Kasumi-1 (cell line): ENCODE data around the gene SLC39A11.
A peak's percentile ranks its signal among the peaks of the same experiment; 100 is the strongest.
"Not testable (repeated sequence)": the region's sequence is repeated elsewhere in the genome, so short reads cannot be mapped to it uniquely, and the experiment has no call there.

ENCODE experiments used
- DNase-seq, 2 experiments: peaks; one replicate each; lab custom pipeline; 2025; lab: John Stamatoyannopoulos, UW

Gene SLC39A11

DNA sequence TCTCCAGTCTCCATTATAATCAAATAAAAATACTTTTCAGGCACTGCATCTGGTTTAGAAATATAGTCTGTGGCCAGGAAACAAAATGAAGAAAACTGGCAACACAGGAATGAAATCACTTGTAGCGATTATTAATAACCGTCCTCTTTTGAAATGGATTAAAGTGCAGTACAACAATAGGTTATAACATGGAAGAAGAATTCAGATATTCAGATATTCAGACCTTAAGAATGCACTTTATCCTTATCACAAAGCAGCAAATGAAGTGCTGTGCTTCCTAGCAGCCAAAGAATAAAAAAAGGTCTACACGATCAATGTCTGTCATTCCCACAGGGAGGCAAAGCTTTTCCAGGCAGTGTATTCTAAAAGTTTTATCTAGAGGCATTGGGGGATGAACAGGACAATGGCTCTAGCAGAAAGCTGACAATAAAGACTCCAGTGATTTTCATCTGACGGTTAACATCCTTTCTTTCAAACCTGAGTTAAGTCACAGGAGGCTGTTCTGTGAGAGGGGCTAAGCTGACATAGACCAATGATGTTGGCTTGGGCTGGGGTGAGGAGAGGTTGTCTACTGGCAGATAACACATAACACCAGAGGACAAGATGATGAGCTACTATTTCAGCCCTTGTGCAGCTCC lies 259.2 kb downstream of the SLC39A11 start:
- no peak for DNase-seq

DNA sequence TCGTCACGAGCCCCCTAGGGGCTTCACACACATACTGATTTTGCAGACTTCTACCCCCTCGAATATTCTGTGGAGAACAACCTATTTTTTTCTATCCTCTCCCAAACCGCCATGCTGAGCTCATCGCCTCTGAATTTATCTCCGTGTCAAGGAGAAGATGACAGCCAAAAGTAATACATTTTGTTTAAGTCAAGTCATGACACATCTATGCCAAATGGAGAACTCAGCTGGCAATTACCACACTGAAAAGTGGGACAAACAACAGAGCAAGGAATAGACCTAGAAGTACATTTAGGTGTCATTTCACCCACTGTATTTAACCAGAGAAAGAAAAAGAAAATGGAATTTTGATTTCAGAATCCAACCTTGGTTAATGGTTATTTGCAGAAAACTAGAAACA lies 260.2 kb downstream of the SLC39A11 start:
- DNase-seq: no peak

DNA sequence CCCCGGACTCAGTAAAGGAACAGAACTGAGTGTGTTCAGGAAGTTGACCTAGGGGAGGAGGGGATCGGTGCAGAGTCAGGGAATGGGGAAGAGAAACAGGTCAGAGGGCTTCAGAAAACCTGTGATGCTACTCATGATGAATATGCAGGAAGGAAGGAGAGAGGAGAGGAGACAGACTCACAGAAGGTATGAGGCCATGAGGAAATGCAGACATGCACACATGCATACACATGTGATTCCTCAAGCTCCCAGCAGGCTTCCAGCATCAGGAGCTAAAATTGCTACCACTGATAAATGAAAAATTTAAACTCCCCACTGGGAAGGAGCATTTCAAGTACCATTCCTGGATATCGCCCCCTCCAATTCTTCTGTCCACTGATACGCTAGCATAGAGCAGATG lies 262.6 kb downstream of the SLC39A11 start:
- DNase-seq: no peak

DNA sequence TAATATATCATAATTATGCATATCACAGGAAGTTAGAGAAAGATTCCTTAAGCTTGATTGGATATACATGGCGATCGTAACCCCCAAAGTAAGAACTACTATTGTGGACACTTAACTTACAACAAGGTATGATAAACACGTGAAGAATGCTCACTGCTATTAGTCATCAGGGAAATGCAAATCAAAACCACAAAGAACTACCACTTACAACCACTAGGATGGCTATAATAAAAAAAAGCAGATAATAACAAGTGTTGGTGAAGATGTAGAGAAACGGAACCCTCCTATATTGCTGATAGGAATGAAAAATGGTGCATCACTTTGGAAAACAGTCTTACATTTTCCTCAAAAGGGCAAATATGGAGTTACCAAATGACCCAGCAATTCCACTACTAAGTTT lies 265.9 kb downstream of the SLC39A11 start:
- DNase-seq: peak in 1 of 2 experiments; percentile 7

DNA sequence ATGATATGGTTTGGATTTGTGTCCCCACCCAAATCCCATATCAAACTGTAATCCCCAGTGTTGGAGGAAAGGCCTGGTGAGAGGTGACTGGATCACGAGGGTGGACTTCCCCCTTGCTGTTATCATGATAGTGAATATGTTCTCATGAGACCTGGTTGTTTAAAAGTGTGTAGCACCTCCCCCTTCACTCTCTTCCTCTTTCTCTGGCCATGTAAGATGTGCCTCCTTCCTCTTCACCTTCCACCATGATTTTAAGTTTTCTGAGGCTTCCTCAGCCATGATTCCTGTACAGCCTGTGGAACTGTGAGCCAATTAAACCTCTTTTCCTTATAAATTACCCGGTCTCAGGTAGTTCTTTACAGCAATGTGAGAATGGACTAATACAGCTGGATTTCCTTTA lies 266.4 kb downstream of the SLC39A11 start:
- DNase-seq: not testable (repeated sequence)

DNA sequence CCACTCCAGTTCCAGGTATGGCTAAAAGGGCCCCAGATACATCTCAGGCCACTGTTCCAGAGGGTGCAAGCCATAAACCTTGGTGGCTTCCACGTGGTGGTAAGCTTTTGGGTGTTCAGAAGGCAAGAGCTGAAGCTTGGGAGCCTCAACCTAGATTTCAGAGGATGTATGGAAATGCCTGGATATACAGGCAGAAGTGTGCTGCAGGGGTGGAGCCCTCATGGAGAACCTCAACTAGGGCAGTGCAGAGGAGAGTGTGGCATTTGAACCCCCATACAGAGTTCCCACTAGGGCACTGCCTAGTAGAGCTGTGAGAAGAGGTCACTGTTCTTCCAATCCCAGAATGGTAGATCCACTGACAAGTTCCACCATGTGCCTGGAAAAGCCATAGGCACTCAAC lies 267.3 kb downstream of the SLC39A11 start:
- no peak for DNase-seq

DNA sequence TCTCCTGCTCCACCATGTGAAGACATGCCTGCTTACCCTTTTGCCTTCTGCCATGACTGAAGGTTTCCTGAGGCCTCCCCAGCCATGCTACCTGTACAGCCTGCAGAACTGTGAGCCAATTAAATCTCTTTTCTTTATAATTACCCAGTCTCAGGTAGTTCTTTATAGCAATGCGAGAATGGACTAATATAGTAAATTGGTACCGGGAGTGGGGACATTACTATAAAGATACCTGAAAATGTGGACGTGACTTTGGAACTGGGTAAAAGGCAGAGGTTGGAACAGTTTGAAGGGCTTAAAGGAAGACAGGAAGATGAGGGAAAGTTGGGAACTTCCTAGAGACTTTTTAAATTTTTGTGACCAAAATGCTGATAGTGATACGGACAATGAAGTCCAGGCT lies 268.2 kb downstream of the SLC39A11 start:
- DNase-seq: not testable (repeated sequence)

DNA sequence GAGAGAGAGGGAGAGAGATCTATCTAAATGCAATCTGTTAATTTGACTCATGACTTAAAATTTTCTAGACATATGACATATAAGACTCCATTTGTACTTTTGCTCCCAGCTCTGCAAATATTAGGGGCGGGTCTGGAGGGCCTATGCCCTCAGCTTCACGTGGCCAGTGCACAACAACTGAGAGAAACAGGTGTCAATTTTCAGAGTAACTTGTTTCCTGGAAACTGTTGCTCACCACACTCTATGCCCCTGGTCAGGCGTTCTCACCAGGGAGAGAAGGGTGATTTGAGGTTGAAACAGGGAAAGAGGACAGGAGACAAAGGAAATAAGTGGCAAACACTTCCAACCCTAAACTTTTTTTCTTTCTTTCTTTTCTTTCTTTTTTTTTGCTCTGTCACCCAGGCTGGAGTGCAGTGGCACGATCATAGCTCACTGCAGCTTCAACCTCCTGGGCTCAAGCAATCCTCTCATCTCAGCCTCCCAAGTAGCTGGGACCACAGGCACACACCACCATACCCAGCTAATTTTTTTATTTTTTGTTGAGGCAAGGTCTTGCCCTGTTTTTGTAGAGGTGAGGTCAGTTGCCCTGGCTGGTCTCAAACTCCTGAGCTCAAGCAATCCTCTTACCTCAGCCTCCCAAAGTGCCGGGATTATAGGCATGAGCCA lies 270.0 kb downstream of the SLC39A11 start:
- no peak for DNase-seq

DNA sequence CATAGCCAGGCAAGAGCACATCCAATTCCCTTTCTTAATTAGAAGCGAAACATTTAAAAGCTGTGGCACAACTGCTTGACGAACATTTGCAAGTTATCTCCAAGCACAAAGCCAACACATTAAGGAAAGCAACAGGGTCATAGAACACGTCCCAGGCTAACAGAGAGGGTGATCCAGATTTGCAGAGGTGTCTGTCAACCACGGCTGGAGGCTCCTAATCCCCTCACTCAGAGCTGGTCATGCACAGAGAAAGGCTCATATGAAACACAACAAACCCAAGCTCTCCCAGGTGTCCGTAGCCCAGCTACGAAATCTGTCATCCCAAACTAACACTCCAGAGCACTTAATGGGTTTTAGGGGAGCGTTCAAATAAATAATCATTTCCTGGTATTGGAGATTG lies 276.1 kb downstream of the SLC39A11 start:
- DNase-seq: no peak

DNA sequence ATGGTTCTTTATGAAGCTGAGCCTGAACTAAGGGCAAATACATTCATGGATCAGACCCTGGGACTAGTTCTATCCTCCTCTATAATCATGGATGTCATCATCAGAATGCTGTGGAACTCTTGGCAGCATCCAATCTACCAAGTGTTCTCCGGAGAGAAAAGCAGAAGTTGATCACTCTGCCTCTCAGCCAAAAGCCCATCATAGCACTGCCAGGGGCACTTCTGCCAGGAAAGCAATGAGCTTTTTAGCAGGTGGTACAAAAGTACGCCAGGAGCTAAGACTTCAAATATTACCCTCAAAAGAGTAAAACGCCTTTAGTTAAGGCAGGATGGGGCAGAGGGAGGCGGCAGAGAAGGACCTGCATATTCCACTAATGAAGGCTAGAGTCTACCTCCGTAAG lies 279.0 kb downstream of the SLC39A11 start:
- DNase-seq: no peak

DNA sequence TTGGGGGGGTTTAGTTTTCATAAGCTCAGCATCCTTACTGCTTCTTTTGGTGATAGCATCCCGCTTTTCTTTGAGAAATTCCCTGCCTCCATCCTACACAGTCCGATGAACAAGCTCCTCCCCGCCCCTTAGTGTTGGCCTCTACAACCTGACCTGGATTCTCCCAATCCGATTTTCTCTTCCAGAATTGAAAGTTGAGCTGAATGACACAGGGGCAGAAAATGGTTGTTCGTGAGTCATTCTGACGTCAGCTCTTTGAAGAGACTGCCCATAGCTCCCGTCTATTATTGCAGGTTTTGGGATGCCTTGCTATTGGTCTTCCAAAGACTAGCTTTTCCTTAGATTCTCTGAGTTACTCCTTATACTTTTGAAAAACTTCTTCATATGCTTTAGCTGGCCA lies 279.7 kb downstream of the SLC39A11 start:
- no peak for DNase-seq

DNA sequence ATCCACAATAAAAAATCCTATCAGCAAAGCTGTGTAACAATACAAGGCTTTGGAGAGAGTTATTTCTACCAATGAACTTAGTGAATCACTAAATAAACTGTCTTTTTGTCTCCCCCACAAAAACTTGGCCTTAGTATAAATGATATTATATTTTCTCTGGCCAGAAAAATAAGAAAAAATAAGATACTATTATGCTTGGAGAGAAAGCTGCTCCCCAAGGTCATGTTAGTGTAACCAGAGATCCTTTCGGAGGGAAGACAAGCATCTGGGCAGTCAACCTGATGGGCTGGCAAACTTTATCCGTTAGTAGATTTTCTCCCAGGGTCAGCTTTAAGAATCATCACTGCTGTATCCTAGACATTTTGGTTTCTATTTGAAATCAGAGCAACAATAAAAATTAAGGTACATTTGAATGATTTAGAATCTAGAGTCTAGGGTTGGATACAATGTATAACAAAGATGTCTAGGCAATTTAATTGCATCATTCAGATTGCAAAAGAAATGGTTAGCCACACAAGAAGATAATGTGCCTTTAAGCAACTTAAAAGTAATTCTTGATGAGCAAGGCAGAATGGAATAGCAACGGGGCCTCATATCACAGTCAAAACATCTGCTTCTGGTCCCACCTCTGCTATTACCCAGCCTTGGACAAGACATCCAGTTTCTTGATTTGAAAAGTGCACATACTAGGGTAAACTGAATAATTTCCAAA lies 280.4 kb downstream of the SLC39A11 start:
- DNase-seq: no peak

DNA sequence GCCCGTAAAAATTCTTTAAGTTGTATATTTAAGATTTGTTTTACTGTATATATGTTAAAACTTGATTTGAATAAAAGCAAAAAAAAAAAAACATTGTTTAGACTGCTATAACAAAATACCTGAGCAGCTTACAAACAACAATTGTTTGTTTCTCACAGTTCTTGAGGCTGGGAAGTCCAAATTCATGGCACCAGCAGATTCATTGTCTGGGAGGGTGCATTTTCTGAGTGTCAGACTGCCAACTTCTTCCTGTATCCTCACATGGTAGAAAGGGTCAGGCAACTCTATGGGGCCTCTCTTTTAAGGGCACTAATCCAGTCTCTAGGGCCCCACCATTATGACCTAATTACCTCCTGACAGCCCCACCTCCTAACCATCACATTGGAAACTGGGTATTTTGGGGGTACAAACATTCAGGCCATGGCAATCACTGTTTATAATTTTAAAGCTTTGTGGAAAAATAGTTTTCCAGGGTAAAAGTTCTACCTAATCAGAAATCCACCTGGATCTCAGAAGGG lies 281.4 kb downstream of the SLC39A11 start:
- no peak for DNase-seq

DNA sequence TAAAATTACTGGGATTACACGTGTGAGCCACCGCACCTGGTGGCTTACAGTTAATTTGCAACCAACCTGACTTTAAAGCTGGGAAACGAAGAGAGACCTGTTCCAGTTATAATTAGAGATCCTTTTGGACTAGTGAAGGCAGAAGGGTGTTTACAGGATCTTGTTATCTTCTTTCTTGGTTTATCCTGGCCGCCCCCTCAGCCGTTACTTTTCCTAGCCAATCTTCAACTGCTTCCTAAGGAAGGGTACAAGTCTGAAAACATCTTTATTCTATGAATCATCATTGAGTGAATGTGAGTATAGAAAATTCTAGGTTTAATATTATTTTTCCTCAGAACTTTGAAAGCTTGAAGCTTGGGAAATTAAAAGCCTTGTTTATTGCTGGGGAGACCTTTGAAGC lies 286.5 kb downstream of the SLC39A11 start:
- DNase-seq: no peak

DNA sequence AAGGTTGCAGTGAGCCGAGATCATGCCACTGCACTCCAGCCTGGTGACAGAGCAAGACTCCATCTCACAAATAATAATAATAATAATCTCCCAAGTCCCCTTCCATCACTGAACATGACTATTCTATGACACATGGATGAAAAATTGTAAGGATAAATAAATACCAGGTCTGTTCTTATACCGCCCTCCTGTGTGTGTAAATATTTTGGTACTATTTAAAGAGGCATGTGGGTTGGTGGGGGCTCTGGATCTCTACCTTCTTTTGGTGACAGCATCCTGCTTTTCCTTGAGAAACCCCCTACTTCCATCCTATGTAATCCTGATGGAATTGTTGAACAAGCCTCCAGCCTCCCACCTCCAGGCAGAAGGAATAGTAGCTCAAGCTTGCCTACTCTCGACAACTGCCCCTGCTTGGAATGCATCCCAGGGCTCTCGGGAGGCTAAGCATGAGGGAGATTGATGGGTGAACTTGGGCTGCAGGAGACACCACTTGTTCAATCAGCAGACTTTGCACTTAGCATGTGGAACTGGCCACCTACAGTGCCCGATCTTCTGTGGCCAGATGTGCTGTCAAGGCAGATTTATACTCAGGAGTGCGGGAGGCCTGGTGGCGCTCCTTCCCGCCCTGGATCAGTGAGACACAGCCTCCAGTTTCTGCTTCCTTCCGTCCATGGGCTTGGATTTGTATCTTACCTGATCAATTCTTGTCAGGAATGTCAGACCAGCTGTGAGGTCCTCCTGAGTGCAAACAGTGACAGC lies 287.4 kb downstream of the SLC39A11 start:
- DNase-seq: no peak

DNA sequence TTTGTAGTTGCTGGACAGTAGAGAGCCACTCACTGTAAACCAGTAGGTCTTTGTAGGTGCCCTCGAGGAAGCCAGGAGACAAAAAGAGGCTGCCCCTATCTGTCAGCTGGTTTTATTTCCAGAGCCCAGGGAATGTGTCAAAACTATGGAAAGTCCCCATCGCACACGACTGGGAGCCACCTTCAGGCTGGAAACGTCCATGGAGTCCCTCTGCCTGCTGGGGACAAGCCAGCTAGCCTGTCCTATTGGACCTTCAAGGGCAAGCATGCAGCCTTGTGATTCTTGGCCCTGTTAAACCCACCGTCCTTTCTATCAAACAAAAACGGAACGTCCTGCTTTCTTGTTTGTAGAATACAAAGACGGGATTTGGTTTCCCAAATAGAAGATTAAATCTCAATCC lies 289.8 kb downstream of the SLC39A11 start:
- no peak for DNase-seq

DNA sequence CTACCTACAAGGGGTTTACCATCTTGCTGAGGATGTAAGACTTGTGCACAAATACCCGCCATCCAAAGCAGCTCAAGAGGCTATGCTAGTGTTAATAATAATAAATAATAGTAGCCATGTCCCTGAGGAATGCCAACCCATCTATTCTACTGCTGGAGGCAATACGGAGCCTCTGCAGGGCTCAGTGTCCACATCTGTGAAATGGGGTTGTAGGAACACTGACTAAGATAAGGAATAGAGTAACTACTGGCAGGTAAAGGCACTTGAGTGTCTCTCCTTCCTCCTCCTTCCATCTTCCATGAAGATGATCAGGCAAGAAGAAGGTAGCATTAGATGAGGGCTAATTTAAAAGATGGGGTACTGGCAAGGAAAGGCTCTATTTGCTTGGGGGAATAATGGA lies 295.3 kb downstream of the SLC39A11 start:
- DNase-seq: no peak

DNA sequence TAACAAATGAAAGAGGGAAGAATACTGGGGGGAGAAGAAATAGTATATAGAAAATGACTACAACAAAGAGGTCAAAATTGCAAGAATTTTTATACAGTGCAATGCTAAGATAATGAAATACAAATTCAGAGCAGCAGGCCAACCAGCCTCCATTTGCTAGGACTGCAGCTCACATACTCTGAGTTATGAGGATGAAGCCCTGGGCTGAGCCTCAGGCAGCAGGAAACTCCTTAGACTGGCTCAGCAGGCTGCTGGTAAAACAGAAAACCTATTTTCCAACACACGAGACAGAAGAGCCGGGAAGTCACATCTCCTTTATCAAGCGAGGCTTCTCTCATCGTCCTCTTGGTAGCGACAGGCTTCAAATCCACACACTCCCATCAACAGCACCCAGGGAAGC lies 296.5 kb downstream of the SLC39A11 start:
- no peak for DNase-seq

DNA sequence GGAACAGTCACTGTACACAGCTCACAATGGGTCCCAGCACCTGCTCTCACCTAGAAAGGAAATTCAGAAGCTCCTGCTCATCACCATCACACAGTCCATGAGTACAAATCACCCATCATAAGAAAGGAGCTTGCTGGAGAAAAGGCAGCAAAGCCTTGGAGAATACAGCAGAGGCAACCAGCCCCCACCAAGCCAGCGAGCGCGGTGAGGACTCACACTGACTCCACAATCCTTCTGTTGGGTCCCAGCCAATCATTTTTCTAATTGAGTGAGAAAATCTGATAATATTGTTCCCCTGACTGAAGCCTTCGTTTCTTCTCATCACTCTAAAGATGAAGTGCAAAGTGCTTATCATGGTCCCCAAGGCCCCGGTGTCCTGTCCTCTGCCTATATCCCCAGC lies 298.3 kb downstream of the SLC39A11 start:
- no peak for DNase-seq

DNA sequence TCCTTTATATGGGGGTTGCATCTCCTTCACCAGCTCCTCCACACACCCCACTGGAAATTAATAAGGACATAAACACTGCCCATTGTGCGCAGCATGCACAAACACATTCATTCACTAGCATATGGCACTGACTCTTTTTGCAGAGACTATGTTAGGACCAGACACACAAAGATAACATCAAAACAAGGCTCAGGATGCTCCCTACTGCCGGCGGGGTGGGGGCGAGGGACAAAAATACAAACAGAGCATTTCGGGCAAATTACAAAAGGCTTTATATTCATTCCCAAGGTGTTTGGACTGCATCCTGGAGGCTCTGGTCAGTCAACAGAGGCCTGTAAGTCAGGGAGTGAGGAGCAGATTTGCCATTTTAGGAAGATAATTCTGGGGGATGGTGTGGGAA lies 299.7 kb downstream of the SLC39A11 start:
- no peak for DNase-seq

DNA sequence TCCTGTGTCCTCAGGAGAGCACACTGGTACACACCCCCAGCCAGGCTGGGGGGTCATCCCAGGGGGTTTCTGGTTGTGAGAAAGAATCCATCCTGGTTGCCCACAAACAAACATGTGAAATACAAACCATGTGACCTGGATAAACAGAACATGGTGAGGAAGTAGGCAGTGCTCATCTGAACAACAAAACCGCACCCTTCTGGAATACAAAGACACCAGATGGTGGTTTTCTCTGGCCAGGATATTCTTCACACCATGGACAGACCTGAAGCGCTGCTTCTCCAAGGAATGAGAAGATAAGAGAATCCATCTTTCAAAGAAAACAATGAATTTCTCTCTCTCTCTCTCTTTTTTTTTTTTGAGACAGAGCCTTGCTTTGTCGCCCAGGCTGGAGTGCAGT lies 302.3 kb downstream of the SLC39A11 start:
- no peak for DNase-seq

DNA sequence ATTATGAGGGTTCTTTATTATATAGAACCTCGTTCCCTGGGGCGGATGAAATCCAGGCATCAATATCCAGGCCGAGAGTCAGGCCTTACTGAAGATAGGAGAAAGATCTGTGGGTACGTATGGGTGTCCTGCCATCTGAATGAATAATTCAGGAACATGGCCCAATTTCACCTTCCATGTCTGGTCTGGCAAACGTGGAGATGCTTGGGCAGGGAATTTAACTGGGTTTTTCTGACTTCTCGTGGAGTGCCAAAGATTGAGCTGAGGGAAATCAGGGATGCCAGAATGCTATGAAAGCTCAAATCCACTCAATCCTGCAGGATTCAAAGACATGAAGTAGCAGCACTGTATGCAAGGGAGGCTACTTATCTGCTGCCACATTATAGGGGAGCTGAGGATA lies 302.8 kb downstream of the SLC39A11 start:
- no peak for DNase-seq
